ENCODE data around the gene NPC1.
"Not testable (repeated sequence)": the region's sequence is repeated elsewhere in the genome, so short reads cannot be mapped to it uniquely, and the experiment has no call there.

The NPC1 gene

GRCh38 chr18:23578891-23579653, 7.2 kb downstream of the NPC1 start:
- FAIRE-seq: no peak
- DNase-seq (ENCODE audit: extremely low spot score, insufficient read length, low read depth): no peak

- DNase-seq (ENCODE audit: extremely low spot score, insufficient read length, low read depth) (no peak), FAIRE-seq (no peak)
Observed at GRCh38 chr18:23578067-23578701, 8.1 kb downstream of the NPC1 start.

DNA sequence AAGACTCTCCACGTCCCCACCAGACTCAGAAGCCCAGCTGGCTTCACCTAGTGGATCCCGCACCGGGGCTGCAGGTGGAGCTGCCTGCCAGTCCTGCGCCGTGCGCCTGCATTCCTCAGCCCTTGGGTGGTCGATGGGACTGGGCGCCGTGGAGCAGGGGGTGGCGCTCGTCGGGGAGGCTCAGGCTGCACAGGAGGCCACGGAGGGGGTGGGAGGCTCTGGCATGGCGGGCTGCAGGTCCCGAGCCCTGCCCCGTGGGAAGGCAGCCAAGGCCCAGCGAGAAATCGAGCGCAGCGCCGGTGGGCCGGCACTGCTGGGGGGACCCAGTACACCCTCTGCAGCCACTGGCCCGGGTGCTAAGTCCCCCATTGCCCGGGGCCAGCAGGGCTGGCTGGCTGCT, 8.8 kb downstream of the NPC1 start:
- not testable (repeated sequence) for DNase-seq (ENCODE audit: extremely low spot score, insufficient read length, low read depth); FAIRE-seq

GRCh38 chr18:23575309-23575651, 11.0 kb downstream of the NPC1 start:
- FAIRE-seq (no peak), DNase-seq (ENCODE audit: extremely low spot score, insufficient read length, low read depth) (no peak)

- DNase-seq (ENCODE audit: extremely low spot score, insufficient read length, low read depth): no peak
- FAIRE-seq: no peak
Observed at GRCh38 chr18:23574611-23575308, 11.5 kb downstream of the NPC1 start.

GRCh38 chr18:23573626-23574431, 12.5 kb downstream of the NPC1 start:
- DNase-seq (ENCODE audit: extremely low spot score, insufficient read length, low read depth): no peak
- peak; percentile 36 for FAIRE-seq

DNA sequence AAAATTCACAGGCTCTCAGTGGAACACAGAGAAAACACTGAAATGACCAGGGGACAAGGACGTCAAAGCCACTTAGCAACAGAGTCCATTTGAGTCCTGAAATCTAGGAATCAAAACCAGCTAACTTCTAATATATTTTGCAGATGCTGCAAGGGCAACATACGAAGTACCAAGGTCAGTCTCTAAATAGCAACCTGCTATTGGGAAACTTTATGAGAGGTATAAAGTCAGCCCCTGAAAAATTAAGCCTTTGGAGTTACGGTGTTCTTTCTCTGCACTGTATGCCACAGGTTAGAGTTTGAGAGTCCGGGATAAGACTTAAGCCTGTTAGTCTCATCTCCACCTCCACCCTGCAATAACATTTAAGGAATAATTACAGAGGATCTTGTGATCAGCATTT, 13.3 kb downstream of the NPC1 start:
- no peak for DNase-seq (ENCODE audit: extremely low spot score, insufficient read length, low read depth)
- no peak for FAIRE-seq

GRCh38 chr18:23572570-23572969, 13.7 kb downstream of the NPC1 start:
- DNase-seq (ENCODE audit: extremely low spot score, insufficient read length, low read depth) (no peak), FAIRE-seq (no peak)

GRCh38 chr18:23572012-23572411, 14.3 kb downstream of the NPC1 start:
- DNase-seq (ENCODE audit: extremely low spot score, insufficient read length, low read depth) (no peak), FAIRE-seq (no peak)

DNA sequence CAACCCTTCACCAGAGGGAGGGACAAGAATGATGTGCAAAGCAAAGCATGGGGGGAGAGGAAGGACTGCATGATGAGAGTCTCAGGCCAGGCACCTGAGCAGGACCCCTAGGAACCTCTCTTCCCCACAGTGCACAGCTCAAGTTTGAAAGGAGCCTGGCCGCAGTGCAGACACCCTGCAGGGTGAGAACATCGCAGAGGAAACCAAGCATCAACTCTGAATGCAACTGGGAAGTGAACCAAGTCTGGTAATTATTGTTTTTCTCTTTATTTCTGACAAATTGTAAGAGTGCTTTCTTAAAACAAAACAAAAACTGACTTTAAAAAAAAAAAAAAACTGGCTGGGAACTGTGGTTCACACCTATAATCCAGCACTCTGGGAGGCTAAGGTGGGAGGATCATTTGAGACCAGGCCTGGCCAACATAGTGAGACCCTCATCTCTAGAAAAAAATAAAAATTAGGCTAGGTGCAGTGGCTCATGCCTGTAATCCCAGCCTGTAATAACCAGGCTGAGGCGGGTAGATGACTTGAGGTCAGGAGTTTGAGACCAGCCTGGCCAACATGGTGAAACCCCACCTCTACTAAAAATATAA, 15.3 kb downstream of the NPC1 start:
- DNase-seq (ENCODE audit: extremely low spot score, insufficient read length, low read depth) (no peak), FAIRE-seq (no peak)

DNA sequence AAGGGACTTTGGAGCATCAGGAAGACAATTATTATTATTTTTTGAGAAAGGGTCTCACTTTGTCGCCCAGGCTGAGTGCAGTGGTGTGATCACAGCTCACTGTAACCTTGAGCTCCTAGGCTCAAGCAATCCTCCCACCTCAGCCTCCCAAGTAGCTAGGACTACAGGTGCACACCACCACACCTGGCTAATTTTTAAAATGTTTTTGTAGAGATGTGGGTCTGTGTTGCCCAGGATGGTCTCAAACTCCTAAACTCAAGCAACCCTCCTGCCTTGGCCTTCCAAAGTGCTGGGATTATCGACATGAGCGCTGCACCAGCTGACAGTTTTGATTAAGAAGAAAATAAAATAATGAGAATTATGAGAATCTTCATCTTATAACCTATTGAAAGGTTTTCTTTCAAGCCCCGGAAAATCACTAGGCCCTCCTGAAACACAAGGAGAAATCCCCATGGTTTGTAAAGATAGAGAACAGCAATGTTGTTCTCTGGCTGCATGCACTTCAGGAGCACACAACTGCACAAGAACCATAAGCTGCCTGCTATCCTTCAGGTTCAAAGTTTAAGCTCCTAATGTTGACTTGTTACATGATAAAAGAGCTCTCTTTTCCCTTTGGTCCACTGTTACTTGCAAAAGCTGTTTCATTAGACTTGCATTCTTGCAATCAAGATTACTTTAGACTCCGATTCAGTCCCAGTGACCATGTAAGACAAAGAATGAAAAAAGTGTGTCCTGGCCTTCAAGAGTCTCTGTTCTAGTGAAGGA, 16.8 kb downstream of the NPC1 start:
- no peak for FAIRE-seq

DNA sequence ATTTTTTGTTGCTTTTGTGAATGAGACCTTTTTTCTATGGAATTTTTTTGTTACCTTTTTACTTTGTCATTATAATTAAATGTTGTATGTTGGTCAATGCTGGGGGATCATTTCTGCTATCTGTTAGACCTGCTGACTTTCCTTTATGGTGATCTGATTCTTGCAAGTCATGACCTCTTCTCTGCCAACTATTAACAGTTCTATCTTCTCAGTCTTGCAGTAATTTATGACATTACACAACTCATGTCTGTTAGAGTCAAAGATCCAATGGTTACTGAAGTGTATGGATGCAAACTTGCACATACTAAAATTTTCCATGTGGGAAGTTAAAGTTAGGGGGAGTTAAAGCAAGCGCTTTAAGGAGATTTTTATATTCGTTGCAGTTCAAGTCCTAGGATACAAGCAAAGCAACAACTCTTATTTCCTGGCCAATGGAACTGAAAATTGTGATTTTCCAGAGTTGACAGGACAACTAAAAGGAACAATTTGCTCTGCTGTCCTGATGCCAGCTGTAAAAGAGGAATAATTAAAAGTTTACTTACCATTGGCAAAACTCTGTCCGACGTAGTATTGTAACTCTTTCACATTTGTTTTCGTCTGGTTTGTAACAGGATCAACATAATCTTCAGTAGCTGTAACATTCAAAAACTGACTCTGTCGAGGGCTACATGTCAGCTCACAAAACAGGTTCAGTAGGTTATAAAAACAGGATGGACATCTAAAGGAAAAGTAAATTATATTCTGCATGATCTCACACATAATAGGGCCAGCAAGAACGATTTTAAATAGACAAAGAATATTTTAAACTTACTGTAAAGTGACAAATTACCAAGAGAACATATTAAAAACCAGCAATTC, 17.8 kb downstream of the NPC1 start:
- no peak for FAIRE-seq
- DNase-seq (ENCODE audit: extremely low spot score, insufficient read length, low read depth): no peak

More for the DNA sequence above, 16.8 kb downstream of the NPC1 start:
- DNase-seq (ENCODE audit: extremely low spot score, insufficient read length, low read depth): no peak

DNA sequence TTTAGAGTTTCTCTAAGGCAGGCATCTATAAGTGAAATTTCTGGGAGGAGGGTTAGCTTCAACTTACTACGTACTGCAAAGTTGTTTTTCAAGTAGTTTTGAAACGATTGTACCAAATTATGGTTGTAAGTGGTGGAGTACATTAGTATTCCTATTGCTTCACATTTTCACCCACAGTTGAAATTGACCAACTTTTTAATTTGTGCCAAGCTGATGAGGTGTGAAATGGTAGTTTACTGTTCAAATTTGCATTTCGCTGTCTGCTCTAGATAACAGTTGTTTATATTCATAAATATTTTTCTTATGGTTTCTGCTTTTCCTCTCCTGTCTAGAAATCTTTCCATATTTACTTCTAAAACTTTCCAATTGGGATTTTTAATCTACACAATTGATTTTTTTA, 18.6 kb downstream of the NPC1 start:
- DNase-seq (ENCODE audit: extremely low spot score, insufficient read length, low read depth) (no peak), FAIRE-seq (no peak)

DNA sequence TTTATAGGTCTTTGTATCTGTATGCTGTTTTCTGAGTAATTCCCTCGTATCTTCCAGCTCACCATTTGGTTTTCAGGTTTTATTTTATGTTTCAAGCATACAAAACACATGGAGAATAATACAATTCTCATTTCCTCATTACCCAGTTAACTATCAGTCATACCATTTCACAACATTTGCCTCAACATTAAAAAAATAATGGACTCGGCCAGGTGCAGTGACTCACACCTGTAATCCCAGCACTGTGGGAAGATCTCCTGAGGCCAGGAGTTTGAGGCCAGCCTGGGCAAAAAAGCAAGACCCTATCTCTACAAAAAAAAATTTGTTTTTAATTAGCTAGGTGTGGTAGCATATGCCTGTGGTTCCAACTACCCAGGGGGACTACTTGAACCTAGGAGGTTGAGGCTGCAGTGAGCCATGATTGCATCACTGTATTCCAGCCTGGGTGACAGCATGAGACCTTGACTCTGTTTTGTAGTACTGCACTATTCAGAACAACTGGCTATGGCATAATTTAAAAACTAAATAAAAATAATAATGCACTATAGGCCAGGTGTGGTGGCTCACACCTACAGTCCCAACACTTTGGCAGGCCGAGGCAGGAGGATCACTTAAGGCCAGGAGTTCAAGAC, 20.3 kb downstream of the NPC1 start:
- DNase-seq (ENCODE audit: extremely low spot score, insufficient read length, low read depth) (no peak), FAIRE-seq (no peak)

- DNase-seq (ENCODE audit: extremely low spot score, insufficient read length, low read depth) (no peak), FAIRE-seq (no peak)
Observed at GRCh38 chr18:23563377-23564043, 22.8 kb downstream of the NPC1 start.

GRCh38 chr18:23560186-23560585, 26.1 kb downstream of the NPC1 start:
- no peak for FAIRE-seq

DNA sequence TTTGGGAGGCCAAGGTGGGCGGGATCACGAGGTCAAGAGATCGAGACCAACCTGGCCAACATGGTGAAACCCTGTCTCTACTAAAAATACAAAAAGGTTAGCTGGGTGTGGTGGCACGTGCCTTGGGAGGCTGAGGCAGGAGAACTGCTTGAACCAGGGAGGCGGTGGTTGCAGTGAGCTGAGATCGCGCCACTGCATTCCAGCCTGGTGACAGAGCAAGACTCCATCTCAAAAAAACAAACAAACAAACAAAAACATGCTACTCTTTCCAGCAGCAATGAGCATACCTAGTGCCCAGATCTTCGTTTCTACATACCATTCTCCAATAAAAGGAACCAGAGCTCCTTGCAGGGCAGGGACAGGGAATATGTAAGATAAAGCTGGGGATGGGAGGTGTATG, 28.8 kb downstream of the NPC1 start:
- FAIRE-seq; DNase-seq (ENCODE audit: extremely low spot score, insufficient read length, low read depth): not testable (repeated sequence)

More at GRCh38 chr18:23560186-23560585, 26.1 kb downstream of the NPC1 start:
- no peak for DNase-seq (ENCODE audit: extremely low spot score, insufficient read length, low read depth)
